ENCODE results near the gene PLCH1.

DNA sequence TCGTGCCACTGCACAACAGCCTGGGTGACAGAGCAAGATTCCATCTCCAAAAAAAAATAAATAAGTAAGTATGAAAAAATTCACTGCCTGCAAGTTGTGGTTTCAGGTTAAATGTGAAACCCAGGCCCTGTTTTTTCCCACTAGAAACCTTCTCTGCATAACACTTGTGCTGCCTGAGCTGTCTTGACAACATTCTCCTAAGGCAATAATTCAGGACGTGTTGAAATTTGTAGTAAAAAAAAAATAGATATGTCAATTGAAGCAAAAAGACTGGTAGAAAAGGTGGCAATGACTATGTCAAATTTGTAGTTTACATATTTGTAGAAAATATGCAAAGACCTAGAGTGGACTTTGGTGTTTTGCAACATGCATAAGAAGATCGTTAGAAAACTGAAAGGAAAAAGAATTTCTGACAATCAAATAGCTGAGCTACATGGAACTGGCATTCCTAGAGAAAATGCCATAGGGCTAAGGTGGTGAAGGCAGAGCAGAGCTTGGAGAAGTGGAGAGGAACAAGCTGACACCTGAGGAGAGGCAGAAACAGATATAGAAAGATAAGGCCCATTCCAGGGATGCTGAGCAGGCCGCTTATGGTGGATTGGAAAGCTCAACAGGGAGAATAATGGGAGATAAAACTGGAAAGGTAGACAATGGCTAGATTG is 150.2 kb downstream of the PLCH1 start:
- TF ChIP-seq, protein P1, sequence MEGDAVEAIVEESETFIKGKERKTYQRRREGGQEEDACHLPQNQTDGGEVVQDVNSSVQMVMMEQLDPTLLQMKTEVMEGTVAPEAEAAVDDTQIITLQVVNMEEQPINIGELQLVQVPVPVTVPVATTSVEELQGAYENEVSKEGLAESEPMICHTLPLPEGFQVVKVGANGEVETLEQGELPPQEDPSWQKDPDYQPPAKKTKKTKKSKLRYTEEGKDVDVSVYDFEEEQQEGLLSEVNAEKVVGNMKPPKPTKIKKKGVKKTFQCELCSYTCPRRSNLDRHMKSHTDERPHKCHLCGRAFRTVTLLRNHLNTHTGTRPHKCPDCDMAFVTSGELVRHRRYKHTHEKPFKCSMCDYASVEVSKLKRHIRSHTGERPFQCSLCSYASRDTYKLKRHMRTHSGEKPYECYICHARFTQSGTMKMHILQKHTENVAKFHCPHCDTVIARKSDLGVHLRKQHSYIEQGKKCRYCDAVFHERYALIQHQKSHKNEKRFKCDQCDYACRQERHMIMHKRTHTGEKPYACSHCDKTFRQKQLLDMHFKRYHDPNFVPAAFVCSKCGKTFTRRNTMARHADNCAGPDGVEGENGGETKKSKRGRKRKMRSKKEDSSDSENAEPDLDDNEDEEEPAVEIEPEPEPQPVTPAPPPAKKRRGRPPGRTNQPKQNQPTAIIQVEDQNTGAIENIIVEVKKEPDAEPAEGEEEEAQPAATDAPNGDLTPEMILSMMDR (IDR thresholded peaks at IDR 0.05; ENCODE audit: low read length), result no peak
- no peak for TF ChIP-seq EZH2 (IDR thresholded peaks at IDR 0.05; ENCODE audit: borderline replicate concordance, low read length)
